ENCODE data around the gene ZNF146. TPM values are rescaled to one million over a fixed set of nuclear protein-coding genes. Genes with fewer than 3 reads are reported as not detected.

The ZNF146 gene
- total and polyA plus RNA-seq, 2 of the 8 experiments (the other 6 are each of a cell fraction or from before 2014, with no cell fraction given) = 27.0 to 161 TPM

- H3K9ac ChIP-seq (replicated peaks in 1 of 4; ENCODE audit: extremely low read depth in 1 of 4, low read depth in 3 of 4, low read length in 3 of 4) = no peak overlapping the region
- no peaks in the 10 kb centered on the region for H3K36me3 ChIP-seq (ENCODE audit: control insufficient read depth in 2 of 4, insufficient read depth in 4 of 4, low read length in 3 of 4)
- H3K9me3 ChIP-seq (ENCODE audit: insufficient read depth in 2 of 2, low read depth in 1 of 2, low read length in 1 of 2) = peaks cover 13 to 41% of the 10 kb centered on the region in 2 experiments; a peak in 3 of 4 replicates
- no peak overlapping the region for H4K91ac ChIP-seq (replicated peaks; ENCODE audit: insufficient read length, low read length)
- DNase-seq (ENCODE audit: low read depth in 1 of 2, low spot score in 2 of 2) (no peak), FAIRE-seq (no peak)
- no peak overlapping the region for H2BK120ac ChIP-seq (replicated peaks; ENCODE audit: low read depth, low read length)
- H2BK15ac ChIP-seq (ENCODE audit: low read length) = no peak overlapping the region
- no peaks in the 10 kb centered on the region for H4K20me1 ChIP-seq (replicated peaks in 1 of 2; ENCODE audit: control insufficient read depth in 1 of 2, insufficient read depth in 2 of 2, low read length in 2 of 2)
- H2BK12ac ChIP-seq (ENCODE audit: low read depth, low read length) = no peak overlapping the region
- no peak overlapping the region for H3K27ac ChIP-seq (ENCODE audit: low read depth, low read length)
- no peaks in the 10 kb centered on the region for H3K79me1 ChIP-seq (ENCODE audit: low read depth, low read length)
- no peak overlapping the region for H3K23ac ChIP-seq (ENCODE audit: insufficient read length)
- H3K56ac ChIP-seq (replicated peaks; ENCODE audit: insufficient read length, low read depth, low read length) = no peak overlapping the region
- no peak overlapping the region for H2BK5ac ChIP-seq (ENCODE audit: low read depth, low read length)
- H4K5ac ChIP-seq (ENCODE audit: insufficient read length, low read depth, low read length) = no peak overlapping the region
- no peak overlapping the region for H2BK20ac ChIP-seq (ENCODE audit: low read length)
- H2AK5ac ChIP-seq (ENCODE audit: low read depth, low read length) = no peak overlapping the region
- no peak for TF ChIP-seq CTCF (IDR thresholded peaks at IDR 0.05; ENCODE audit: control extremely low read depth in 1 of 3, insufficient read depth in 1 of 3, low read depth in 1 of 3, low read length in 3 of 3)
- TF ChIP-seq RAD21 (IDR thresholded peaks at IDR 0.05 in 1 of 2, conservative IDR thresholded peaks at IDR 0.05 in 1 of 2; ENCODE audit: low read depth in 2 of 2, low read length in 2 of 2) = no peak
- no peak for TF ChIP-seq RFX5 (IDR thresholded peaks at IDR 0.05; ENCODE audit: borderline replicate concordance, low read depth, low read length)
- no peak for TF ChIP-seq SIRT6 (IDR thresholded peaks at IDR 0.05; ENCODE audit: low read length)
- no peak for TF ChIP-seq CHD2 (IDR thresholded peaks at IDR 0.05; ENCODE audit: low read length)
- TF ChIP-seq BRCA1 (IDR thresholded peaks at IDR 0.05; ENCODE audit: low read depth, low read length) = no peak
- TF ChIP-seq POU5F1 (IDR thresholded peaks at IDR 0.05; ENCODE audit: low read depth, low read length) = no peak
- TF ChIP-seq CREB1 (IDR thresholded peaks at IDR 0.05) = no peak
- no peak for TF ChIP-seq CTBP2 (IDR thresholded peaks at IDR 0.05; ENCODE audit: borderline replicate concordance, insufficient read depth, insufficient read length, low read length)
- H3K4me3 ChIP-seq (ENCODE audit: extremely low read depth in 1 of 4, insufficient read depth in 2 of 4, low read depth in 3 of 4, low read length in 4 of 4) = no peak overlapping the region
- H3K4me2 ChIP-seq (ENCODE audit: insufficient read depth in 1 of 2, low read depth in 2 of 2, low read length in 2 of 2) = no peak overlapping the region
- no peaks in the 10 kb centered on the region for H3K79me2 ChIP-seq (ENCODE audit: control insufficient read depth in 1 of 2, insufficient read depth in 2 of 2, low read length in 2 of 2)
- 93% methylated on average over 23 of the region's 50 CpGs; no CpG with 5 or more reads in 1 of the 2 experiments for WGBS, 2 experiments (ENCODE audit: extremely low coverage in 1 of 2, insufficient coverage in 1 of 2, insufficient read length in 1 of 2, insufficient replicate concordance in 2 of 2, low coverage in 1 of 2, low lambda C conversion rate in 2 of 2, missing lambda C conversion rate in 1 of 2)
- ChIA-PET POLR2A (ENCODE audit: partially characterized antibody) (no interaction called here), CTCF (ENCODE audit: partially characterized antibody) (no interaction called here)
- no peaks in the 10 kb centered on the region for H3K27me3 ChIP-seq (replicated peaks in 1 of 4; ENCODE audit: control insufficient read depth in 3 of 4, extremely low read depth in 1 of 4, insufficient read depth in 3 of 4, low read length in 3 of 4)
- H2AFZ ChIP-seq (ENCODE audit: low read length) = no peak overlapping the region
- no peak overlapping the region for H3K14ac ChIP-seq (ENCODE audit: insufficient read length)
- no peak overlapping the region for H3K4ac ChIP-seq (replicated peaks; ENCODE audit: insufficient read length, low read depth, low read length)
- H3K18ac ChIP-seq (ENCODE audit: extremely low read depth, low read length) = no peak overlapping the region
- no peaks in the 10 kb centered on the region for H3K23me2 ChIP-seq (ENCODE audit: low read depth, low read length)
- H4K8ac ChIP-seq (ENCODE audit: extremely low read depth, insufficient read depth, low read length) = no peak overlapping the region
- H3K4me1 ChIP-seq (replicated peaks in 1 of 4; ENCODE audit: control insufficient read depth in 3 of 4, insufficient read depth in 4 of 4, low read length in 3 of 4) = no peaks in the 10 kb centered on the region
These were observed 51.6 kb downstream of the ZNF146 start for GRCh38 chr19:36266375-36266961.
